Activated CD8-positive, alpha-beta memory T cell treated with anti-CD3 and anti-CD28 coated beads, Interleukin-2, amount 10 ng/mL, durations not matched to agents 7 days and 5 days (primary cell): ENCODE results near the gene LAG3. TPM values are rescaled to one million over a fixed set of nuclear protein-coding genes. Genes with fewer than 3 reads are reported as not detected.
A peak's percentile ranks its signal among the peaks of the same experiment; 100 is the strongest.

Experiments
- ATAC-seq: fragments of 150-1000 bp; cut with Tn5 transposase; one replicate; pipeline ENCODE4 v1.10.0; 2021; ENCODE audit warnings: moderate library complexity
- CTCF ChIA-PET: fragments of 350-600 bp; sonication (Branson Sonifier 250); formaldehyde crosslinking; loops from one replicate; lab custom pipeline; 2021; ENCODE audit warnings: antibody characterized with exemption; lab: Charles Lee
- DNase-seq: peaks from one replicate; pipeline ENCODE4 v3.0.0-alpha.2; 2020
- H3K27ac Mint-ChIP-seq: one replicate; pipeline ENCODE4 v1.8.0; 2021; ENCODE audit warnings: mild to moderate bottlenecking, mixed read lengths
- H3K27me3 Mint-ChIP-seq: one replicate; pipeline ENCODE4 v1.8.0; 2021; ENCODE audit warnings: mixed read lengths
- H3K36me3 Mint-ChIP-seq: one replicate; pipeline ENCODE4 v1.8.0; 2021; ENCODE audit warnings: mild to moderate bottlenecking, mixed read lengths
- H3K4me1 Mint-ChIP-seq: one replicate; pipeline ENCODE4 v1.8.0; 2021; ENCODE audit warnings: mixed read lengths
- H3K4me3 Mint-ChIP-seq: one replicate; pipeline ENCODE4 v1.8.0; 2021; ENCODE audit warnings: mild to moderate bottlenecking, moderate library complexity, mixed read lengths
- H3K9me3 Mint-ChIP-seq: one replicate; pipeline ENCODE4 v1.8.0; 2022; ENCODE audit warnings: low read depth, mixed read lengths
- total RNA-seq, 2 experiments: library from RNA; stranded (reverse); gene quantifications; one replicate each; pipeline ENCODE4 v1.2.3, GENCODE V29; 2021

The LAG3 gene
- total RNA-seq, 2 experiments from 2014 or later: 320 to 420 TPM

DNA sequence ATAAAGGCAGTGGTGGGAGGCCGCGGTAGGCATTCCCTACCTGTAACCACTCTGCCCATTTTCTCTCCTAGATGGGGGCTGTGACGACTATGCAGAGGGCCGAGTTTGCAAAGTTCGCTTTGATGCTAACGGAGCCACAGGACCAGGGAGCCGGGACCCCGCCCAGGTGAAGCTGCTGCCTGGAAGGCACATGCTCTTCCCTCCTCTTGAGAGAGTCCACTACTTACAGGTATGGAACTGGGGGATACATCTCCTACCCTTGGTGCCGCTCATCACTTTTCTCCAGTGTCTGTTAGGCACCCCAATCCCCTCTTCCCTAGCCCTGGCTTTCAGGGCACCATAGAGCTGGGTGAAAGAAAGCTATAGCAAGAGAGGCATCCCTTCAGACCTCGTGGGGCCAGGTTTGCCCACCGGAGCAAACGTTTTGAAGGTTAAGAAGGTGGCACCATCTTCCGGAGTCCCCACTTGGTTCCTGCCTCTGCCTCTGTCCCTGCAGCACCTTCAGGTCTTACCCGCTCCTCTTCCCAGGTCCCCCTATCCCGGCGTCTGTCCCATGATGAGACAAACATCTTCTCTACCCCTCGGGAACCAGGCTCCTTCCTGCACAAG is 53.9 kb downstream of the LAG3 start:
- Mint-ChIP-seq H3K4me1 (peaks cover 23% of the 10 kb centered on the region), H3K27ac (no peak overlapping the region), H3K36me3 (no peaks in the 10 kb centered on the region), H3K9me3 (no peaks in the 10 kb centered on the region), H3K4me3 (no peak overlapping the region), H3K27me3 (peaks cover 79% of the 10 kb centered on the region)
- CTCF ChIA-PET: interaction anchor here (0.7 to 10.4 kb wide), 16 partner anchors 11 to 263 kb away, joined by 3 to 120 read pairs (median 6); partner anchors contain the start of genes CDCA3, COPS7A, GNB3 and LAG3
- ATAC-seq: no peak
- no peak for DNase-seq

DNA sequence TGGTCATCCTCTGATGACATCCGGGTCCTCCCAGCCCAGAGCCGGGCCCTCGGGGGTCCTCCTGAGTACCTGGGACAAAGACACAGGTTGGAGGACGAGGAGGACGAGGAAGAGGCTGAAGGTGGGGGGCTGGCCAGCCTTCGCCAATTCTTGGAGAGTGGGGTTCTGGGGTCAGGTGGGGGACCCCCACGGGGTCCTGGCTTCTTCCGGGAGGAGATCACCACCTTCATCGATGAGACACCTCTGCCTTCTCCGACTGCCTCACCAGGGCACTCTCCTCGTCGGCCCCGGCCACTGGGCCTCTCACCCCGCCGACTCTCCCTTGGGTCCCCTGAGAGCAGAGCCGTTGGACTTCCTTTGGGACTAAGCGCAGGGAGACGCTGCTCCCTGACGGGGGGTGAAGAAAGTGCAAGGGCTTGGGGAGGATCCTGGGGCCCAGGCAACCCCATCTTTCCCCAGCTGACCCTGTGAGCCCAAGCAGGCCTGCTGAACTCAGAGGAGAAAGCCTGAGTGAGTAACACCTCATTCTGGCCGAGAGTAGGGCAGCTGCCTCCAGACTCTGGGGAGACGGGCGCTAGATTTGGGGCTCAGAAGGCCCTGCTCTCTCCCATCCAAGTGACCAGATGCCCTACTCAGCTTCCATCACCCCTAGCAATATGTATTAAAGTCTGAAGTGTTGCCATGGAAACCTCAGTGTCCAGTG is 54.6 kb downstream of the LAG3 start:
- Mint-ChIP-seq H3K27ac (no peak overlapping the region), H3K9me3 (no peaks in the 10 kb centered on the region), H3K4me1 (peaks cover 21% of the 10 kb centered on the region), H3K4me3 (no peak overlapping the region), H3K36me3 (no peaks in the 10 kb centered on the region), H3K27me3 (peaks cover 84% of the 10 kb centered on the region)
- ATAC-seq: no peak
- CTCF ChIA-PET: interaction anchor here (0.9 to 10.4 kb wide), 9 partner anchors 10 to 264 kb away, joined by 3 to 120 read pairs (median 7); partner anchors contain the start of genes COPS7A, GNB3, MLF2 and PTMS
- no peak for DNase-seq

DNA sequence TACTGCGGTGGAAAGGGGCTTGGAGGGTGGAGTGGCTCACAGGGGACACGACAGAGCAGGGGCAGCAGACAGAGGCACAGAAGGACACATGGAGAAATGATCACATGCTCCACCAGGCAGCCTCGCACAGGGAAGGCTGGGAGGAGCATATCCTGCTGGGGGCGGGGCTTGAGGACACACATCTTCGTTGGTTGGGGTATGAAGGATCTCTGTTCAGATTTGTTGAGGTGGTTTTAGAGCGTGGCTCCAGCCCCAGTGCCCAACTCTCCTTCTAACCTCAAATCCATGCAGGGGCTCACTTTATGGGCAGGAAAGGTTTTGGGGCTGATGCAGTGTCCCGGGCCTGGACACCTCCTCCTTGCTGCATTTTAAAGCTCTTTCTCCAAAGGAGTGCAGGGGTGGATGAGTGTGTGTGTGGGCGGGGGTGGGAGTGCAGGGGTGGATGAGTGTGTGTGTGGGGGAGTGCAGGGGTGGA is 55.2 kb downstream of the LAG3 start:
- CTCF ChIA-PET: interaction anchor here (1.6 to 10.4 kb wide), 4 partner anchors 10 to 72 kb away, joined by 3 to 120 read pairs (median 58); partner anchors contain the start of genes GNB3 and MLF2
- H3K4me1 Mint-ChIP-seq: peaks cover 19% of the 10 kb centered on the region
- no peaks in the 10 kb centered on the region for H3K36me3 Mint-ChIP-seq
- DNase-seq (peak; percentile 67), ATAC-seq (peak; percentile 24)
- H3K27me3 Mint-ChIP-seq: peaks cover 82% of the 10 kb centered on the region
- no peak overlapping the region for H3K27ac Mint-ChIP-seq
- no peak overlapping the region for H3K4me3 Mint-ChIP-seq
- H3K9me3 Mint-ChIP-seq: no peaks in the 10 kb centered on the region

Other genes with a start within 250 kb of the LAG3 start
- 1,000 to 10,000 TPM; 5,133 to 5,396 TPM for gene GAPDH, start 238.0 kb upstream of the LAG3 start, total RNA-seq
- 10 to 100 TPM; 29.3 to 30.0 TPM for gene IFFO1, start 216.5 kb upstream of the LAG3 start, total RNA-seq
- 100 to 1,000 TPM in 1 of 2 experiments, 10 to 100 TPM in 1; 76.7 to 117 TPM for gene NOP2, start 204.2 kb upstream of the LAG3 start, total RNA-seq
- gene CHD4, start 165.1 kb upstream of the LAG3 start, total RNA-seq: 100 to 1,000 TPM; 288 to 320 TPM
- 10 to 100 TPM; 15.8 to 18.5 TPM for gene LPAR5, start 136.6 kb upstream of the LAG3 start, total RNA-seq
- gene ACRBP, start 125.1 kb upstream of the LAG3 start, total RNA-seq: 1 to 10 TPM; 1.1 to 2.0 TPM
- 10 to 100 TPM; 26.0 to 26.3 TPM for gene ING4, start 109.4 kb upstream of the LAG3 start, total RNA-seq
- 10 to 100 TPM; 76.3 to 76.4 TPM for gene ZNF384, start 83.1 kb upstream of the LAG3 start, total RNA-seq
- gene PIANP, start 71.7 kb upstream of the LAG3 start, total RNA-seq: not detected
- 10 to 100 TPM; 28.2 to 30.0 TPM for gene COPS7A, start 48.5 kb upstream of the LAG3 start, total RNA-seq
- gene MLF2, start 19.4 kb upstream of the LAG3 start, total RNA-seq: 100 to 1,000 TPM; 102 to 113 TPM
- 100 to 1,000 TPM; 131 to 142 TPM for gene PTMS, start 6.2 kb upstream of the LAG3 start, total RNA-seq
- gene CD4, start 17.0 kb downstream of the LAG3 start, total RNA-seq: 1 to 10 TPM in 1 of 2 experiments, under 1 TPM in 1; 0.82 to 1.8 TPM
- gene GPR162, start 49.3 kb downstream of the LAG3 start, total RNA-seq: under 1 TPM in 1 of 2 experiments, not detected in 1; 0.82 TPM
- under 1 TPM; 0.23 to 0.99 TPM for gene P3H3, start 55.9 kb downstream of the LAG3 start, total RNA-seq
- under 1 TPM in 1 of 2 experiments, not detected in 1; 0.12 TPM for gene GNB3, start 68.4 kb downstream of the LAG3 start, total RNA-seq
- gene CDCA3, start 78.8 kb downstream of the LAG3 start, total RNA-seq: 100 to 1,000 TPM in 1 of 2 experiments, 10 to 100 TPM in 1; 89.1 to 125 TPM
- gene USP5, start 79.6 kb downstream of the LAG3 start, total RNA-seq: 100 to 1,000 TPM in 1 of 2 experiments, 10 to 100 TPM in 1; 98.8 to 129 TPM
- 1,000 to 10,000 TPM; 1,086 to 1,277 TPM for gene TPI1, start 95.0 kb downstream of the LAG3 start, total RNA-seq
- 10 to 100 TPM; 10.5 to 14.4 TPM for gene SPSB2, start 100.8 kb downstream of the LAG3 start, total RNA-seq
- 1 to 10 TPM; 4.9 to 8.7 TPM for gene LRRC23, start 132.3 kb downstream of the LAG3 start, total RNA-seq
- 100 to 1,000 TPM; 106 to 171 TPM for gene ENO2, start 142.1 kb downstream of the LAG3 start, total RNA-seq
- 10 to 100 TPM; 38.3 to 40.1 TPM for gene ATN1, start 155.4 kb downstream of the LAG3 start, total RNA-seq
- gene RNU7-1, start 171.3 kb downstream of the LAG3 start, total RNA-seq: not detected
- gene C12orf57, start 171.5 kb downstream of the LAG3 start, total RNA-seq: 100 to 1,000 TPM; 120 to 132 TPM
- gene PTPN6, start 178.8 kb downstream of the LAG3 start, total RNA-seq: 100 to 1,000 TPM; 283 to 367 TPM
- gene PHB2, start 198.1 kb downstream of the LAG3 start, total RNA-seq: 100 to 1,000 TPM; 211 to 271 TPM
- 10 to 100 TPM; 59.9 to 69.5 TPM for gene EMG1, start 198.4 kb downstream of the LAG3 start, total RNA-seq
- 10 to 100 TPM; 29.3 to 32.0 TPM for gene LPCAT3, start 246.0 kb downstream of the LAG3 start, total RNA-seq